HL-60 (cell line): ENCODE data around the gene XPR1.

ENCODE experiments used
- DNase-seq, 2 experiments: peaks; one replicate each; pipeline ENCODE4 v3.0.0-alpha.2; 2010 to 2020; ENCODE audit warnings: low read depth in 1 of 2, low spot score in 1 of 2
- H3K27ac ChIP-seq: fragments of 250-450 bp; sonication (Bioruptor Pico); replicated peaks from 2 replicates; pipeline ENCODE4 v1.5.1; 2020; ENCODE audit warnings: mild to moderate bottlenecking, moderate library complexity
- H3K27me3 ChIP-seq: fragments of 250-450 bp; sonication (Bioruptor Pico); 2 replicates; pipeline ENCODE4 v1.5.1; 2021; ENCODE audit warnings: mild to moderate bottlenecking, moderate library complexity; ENCODE audit not compliant: insufficient read depth, poor library complexity, severe bottlenecking
- H3K4me3 ChIP-seq: replicated peaks from 2 replicates; pipeline ENCODE4 v1.5.1; 2011; ENCODE audit warnings: mild to moderate bottlenecking, control low read depth, low read length; ENCODE audit not compliant: insufficient read depth
- CTCF ChIP-seq: IDR thresholded peaks from one replicate; pipeline ENCODE4 v1.5.1; 2011; ENCODE audit warnings: low read length, control low read depth, inconsistent platforms; ENCODE audit not compliant: insufficient read depth
- GABPA ChIP-seq: IDR thresholded peaks from 2 replicates; pipeline ENCODE4 v1.6.1; 2012; ENCODE audit warnings: low read depth
- POLR2AphosphoS5 ChIP-seq: IDR thresholded peaks from 2 replicates; pipeline ENCODE4 v1.6.1; 2012; ENCODE audit warnings: low read depth
- REST ChIP-seq: IDR thresholded peaks from 2 replicates; pipeline ENCODE4 v1.6.1; 2012; ENCODE audit warnings: low read depth; ENCODE audit not compliant: insufficient replicate concordance
- SPI1 ChIP-seq: IDR thresholded peaks from 2 replicates; pipeline ENCODE4 v1.6.1; 2012; ENCODE audit warnings: low read depth, mild to moderate bottlenecking, borderline replicate concordance

XPR1 gene

GRCh38 chr1:180742663-180743062, 110.8 kb downstream of the XPR1 start:
- TF ChIP-seq CTCF, result no peak
- TF ChIP-seq GABPA, result no peak
- TF ChIP-seq REST, result no peak
- no peak for TF ChIP-seq SPI1
- TF ChIP-seq POLR2AphosphoS5, result no peak
- H3K27me3 ChIP-seq, result no peaks in the 10 kb centered on the region

GRCh38 chr1:180743868-180744267, 112.0 kb downstream of the XPR1 start:
- Histone ChIP-seq H3K27me3 (no peaks in the 10 kb centered on the region), H3K4me3 (no peak overlapping the region), H3K27ac (no peak overlapping the region)
- TF ChIP-seq POLR2AphosphoS5, result no peak
- no peak for TF ChIP-seq CTCF
- no peak for TF ChIP-seq REST
- no peak for TF ChIP-seq SPI1
- TF ChIP-seq GABPA, result no peak
- no peak for DNase-seq

More at GRCh38 chr1:180742663-180743062, 110.8 kb downstream of the XPR1 start:
- Histone ChIP-seq H3K27ac (no peak overlapping the region), H3K4me3 (no peak overlapping the region)
- no peak for DNase-seq

- DNase-seq, result no peak
- H3K27me3 ChIP-seq, result no peaks in the 10 kb centered on the region
- TF ChIP-seq GABPA, result no peak
- TF ChIP-seq REST, result no peak
- no peak for TF ChIP-seq POLR2AphosphoS5
- no peak for TF ChIP-seq CTCF
- TF ChIP-seq SPI1, result no peak
- no peak overlapping the region for H3K27ac ChIP-seq
- H3K4me3 ChIP-seq, result no peak overlapping the region
These were observed 113.3 kb downstream of the XPR1 start for GRCh38 chr1:180745098-180745497.
